GM21381 (cell line): ENCODE results near the gene CHST1.
A peak's percentile ranks its signal among the peaks of the same experiment; 100 is the strongest.

Source experiments
- ATAC-seq: cut with Tn5 transposase; IDR thresholded peaks from one replicate; pipeline ENCODE4 v1.9.1; 2021; ENCODE audit warnings: mild to moderate bottlenecking, moderate library complexity; ENCODE audit not compliant: unreplicated experiment

The CHST1 gene

DNA sequence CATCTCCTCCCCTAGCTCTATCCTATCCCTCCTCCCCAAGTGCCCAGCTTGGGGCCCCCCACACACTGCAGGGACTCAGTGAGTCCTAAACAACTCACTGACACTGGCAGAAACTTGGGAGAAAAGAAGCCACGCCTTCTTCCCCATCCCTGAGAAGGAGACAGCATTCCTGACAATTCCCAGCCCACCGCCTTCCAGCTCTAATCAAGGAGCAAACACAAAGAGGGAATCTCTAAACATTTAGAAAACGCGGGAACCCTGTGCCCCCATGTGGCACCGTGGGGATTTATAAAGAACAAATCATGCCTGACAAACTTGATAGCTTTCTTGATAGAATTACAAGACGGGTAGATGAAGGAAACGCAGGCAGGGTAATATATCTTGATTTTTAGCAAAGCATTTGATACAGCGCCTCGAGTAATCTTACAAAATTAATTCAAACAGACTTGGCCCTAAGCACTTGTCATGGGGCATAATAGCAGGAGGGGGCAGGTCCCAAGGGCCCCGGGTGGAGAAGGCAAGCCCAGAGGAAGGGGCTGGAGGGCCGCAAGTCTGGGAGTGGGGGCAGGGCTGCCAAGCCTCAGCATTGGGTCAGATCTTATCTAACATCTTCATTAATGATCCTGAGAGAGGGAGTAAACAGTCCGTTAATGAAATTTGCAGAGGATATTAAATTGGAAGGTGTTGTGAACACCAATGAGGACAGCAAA, 4.5 kb downstream of the CHST1 start:
- no peak for ATAC-seq

DNA sequence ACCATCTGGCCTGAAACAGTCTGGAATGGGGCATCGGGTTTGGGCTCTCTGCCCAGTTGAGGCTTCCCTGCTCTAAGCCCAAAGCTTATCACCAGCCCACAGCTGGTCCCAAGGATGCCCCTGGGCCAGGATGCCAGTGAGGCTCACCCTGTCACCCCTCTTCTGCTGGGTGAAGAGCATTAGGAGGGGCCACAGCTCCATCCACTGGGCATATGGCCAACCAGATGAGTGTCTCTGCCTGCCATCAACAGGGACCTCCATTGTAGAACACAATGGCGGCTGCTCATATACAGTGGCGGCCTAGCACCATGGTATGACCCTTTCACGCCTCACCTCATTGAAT, 5.6 kb downstream of the CHST1 start:
- ATAC-seq: no peak

DNA sequence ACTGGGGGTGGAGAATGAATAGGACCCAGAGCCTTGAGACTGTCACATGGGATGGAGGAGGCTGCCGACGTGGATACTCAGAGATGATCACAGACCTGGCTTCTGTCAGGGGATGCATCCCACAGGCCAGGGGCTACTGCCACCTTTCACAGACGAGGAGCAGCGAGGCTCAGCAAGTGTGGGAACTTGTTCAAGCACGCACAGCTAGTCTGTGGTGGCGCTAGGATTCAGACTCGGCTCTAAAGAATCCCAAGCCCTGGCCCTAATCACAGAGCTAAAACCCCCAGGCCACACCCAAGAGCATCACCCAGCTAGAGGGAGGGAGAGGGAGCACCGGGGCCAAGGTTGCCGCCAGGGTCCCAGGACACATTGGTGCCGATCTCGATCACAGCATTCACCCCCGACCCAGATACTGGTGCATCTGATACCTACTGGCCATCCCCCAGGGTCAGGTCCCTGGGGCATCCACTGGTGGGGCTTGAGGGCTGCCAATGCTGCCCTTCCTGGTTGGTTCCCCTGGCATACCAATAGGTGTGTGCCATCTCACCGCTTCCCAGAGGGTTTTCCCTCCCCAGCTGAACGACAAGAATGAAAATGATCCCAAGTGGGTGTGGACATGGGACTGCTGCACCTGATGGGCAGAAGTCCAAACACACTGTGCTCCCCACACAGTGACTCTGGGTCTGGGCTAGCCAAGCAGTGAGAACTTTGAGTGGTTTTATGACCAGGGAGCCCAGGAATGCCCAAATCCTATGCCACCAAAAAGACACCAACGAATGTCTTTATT, 6.2 kb downstream of the CHST1 start:
- ATAC-seq: no peak

DNA sequence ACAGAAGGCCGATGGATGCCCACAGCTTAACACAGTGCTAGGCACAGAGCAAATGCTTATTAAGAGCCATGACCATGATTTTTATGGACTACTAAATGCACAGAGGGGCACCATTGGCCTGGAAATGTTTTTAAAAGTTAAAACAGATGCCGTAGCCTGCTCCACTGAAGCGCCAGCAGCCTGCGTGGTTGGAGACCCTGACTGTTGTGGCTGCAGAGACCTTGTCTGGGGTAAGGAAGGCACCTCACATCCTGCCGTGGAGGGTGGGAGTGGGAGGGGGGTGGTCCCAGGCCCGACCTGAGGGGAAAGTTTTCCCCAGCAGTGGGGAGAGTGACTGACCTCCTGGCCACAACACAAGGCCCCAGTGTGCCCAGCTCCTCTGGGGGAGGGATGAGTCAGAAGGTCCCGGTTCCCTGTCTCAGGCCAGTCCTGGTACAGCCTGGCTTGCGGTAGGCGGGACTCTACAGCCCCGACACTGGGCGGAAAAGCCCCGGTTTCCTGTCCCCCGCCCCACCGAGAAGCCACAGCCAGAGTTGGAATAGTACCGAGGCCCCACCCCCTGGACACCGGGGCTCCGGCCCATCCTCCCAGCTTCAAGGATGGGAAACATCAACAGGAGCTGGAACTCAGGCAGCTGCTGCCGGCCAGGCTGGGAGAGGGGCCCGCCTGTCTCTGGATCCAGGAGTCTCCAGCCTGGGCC, 7.0 kb downstream of the CHST1 start:
- peak; percentile 44 for ATAC-seq

DNA sequence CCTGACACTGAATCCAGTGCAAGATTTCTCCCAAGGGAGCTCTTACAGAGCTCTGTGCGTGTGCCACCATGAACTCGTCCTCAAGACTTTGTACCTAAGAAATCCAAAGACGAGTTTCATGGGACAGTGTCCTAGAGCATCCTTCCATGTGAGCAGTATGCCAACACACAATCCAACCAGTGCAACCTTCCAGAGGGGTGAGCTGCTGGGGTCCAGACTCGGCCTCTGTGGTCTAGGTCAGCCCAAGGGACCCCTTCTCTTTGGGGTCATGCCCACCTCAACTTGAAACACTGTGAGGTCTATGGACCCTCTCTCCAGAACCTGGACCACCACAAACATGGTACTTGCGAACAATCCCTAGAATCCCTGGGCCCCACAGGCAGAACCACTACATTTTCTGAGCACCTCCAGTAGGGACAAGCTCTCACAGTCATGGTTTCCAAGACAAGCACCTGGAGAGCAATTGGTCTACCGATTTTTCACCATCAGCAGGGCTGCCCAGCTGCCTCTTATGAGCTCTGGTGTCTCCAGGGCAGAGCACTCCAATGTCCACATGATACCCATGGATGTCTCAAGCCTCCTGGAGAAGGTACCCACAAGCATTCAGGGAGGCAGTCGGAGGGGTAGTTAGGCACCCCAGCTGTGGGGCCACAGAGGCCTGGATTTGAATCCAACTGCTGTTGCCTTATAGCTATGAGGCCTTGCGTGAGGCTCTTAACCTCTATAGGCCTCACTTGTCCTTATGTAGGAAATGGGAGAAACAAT, 7.7 kb downstream of the CHST1 start:
- no peak for ATAC-seq

DNA sequence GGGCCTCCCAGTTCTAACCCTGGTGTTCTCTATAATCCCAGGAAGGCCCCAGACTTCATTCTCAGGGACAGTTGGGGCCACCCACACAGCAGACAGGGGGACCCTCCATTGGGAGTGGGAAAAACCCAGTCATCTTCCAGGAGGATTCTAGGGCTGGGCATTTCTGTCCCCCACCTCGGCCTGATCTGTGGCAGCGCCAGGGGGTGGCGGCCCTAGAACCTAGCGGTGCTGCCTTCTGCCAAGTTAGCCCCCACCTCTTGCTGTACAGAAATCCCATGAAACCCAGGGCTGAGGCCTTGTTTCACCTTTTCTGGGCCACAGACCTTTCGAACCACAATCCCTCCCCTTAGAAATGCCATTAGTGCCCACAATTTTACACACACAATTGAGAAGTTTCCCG, 9.6 kb downstream of the CHST1 start:
- ATAC-seq: no peak

DNA sequence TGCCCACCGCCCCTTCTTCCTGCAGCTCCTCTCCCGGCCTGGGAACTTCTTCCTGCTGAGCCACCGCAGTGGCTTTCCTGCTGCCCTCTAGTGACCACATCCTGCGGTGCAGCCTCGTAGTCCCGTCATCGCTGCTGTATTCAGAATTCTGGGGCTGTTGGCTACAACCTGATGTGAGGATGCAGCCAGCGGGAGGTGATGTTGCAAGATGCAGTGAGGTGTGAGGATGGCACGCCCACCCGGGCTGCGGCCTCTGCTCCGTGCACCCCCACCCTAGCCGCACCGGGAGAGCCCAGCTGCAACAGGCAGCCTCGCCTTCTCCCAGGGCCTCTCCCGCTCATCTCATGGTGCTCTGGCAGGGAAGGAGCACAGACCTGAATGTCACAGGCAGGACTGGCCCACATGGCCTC, 10.1 kb downstream of the CHST1 start:
- ATAC-seq: no peak

DNA sequence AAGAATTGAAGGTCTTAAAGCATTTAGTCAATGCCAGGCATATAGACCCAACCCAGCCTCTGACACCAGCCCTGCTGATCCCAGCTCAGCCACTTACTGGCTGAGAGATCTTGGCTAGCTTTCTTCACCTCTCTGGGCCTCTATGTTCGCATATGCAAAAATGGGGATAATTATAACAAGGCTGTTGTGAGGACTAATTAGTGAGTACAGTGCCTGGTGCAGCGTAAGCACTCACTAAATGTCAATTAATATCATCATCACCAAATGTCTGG, 10.5 kb downstream of the CHST1 start:
- ATAC-seq: no peak

DNA sequence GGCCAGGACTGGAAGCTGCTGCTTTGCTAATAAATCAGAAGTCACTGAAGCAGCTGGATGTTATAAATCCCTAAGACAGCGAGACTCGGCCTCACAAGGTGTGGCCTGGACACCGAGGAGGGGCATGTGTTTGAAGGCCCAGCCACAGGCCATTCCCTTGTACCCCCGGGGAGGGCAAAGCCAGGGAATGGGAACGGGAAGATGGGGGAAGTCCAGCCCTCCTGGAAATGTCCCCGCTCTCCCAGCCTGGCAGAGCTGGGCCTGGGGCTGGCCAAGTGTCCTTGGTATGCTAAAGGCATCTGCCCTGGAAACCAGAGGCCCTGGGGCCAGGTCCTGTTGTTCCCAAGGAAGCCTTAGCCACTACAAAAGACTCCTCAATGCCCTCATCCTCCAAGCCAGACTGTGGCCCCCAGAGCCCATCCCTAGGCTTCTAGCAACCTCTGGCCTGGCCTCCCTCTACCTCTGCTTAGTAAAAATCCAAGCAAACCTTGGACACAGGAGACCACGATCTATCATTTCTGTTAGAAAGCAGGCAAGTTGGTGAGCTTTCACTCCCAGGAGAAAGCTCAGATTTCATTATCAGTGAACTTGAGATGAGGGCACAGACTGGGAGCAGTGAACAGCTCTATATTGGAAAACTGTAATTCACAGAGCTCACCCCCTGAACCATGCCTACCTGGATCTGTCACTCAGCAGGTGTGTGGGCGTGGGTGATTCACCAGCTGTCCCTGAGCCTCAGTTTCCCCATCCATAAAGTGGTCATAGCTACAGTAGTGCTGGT, 11.0 kb downstream of the CHST1 start:
- ATAC-seq: no peak

DNA sequence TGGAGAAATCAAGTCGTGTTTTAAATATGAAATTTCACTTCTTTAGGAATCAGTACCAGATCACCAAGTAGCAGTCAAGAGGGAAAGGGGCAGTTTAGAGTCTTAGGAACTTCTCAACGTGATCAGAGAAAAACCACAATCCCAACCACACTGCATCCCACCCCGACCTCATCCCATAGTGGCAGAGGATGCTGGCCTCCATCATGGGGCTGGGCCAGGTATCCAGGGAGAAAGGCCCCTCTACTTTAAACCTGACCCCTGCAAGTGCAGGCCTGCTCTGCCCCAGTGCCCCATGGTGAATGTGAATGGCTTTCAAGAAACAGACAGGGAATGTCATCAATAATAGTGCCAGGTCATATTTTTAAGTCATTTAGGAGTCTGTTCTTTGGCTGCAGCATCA, 12.1 kb downstream of the CHST1 start:
- ATAC-seq: no peak

DNA sequence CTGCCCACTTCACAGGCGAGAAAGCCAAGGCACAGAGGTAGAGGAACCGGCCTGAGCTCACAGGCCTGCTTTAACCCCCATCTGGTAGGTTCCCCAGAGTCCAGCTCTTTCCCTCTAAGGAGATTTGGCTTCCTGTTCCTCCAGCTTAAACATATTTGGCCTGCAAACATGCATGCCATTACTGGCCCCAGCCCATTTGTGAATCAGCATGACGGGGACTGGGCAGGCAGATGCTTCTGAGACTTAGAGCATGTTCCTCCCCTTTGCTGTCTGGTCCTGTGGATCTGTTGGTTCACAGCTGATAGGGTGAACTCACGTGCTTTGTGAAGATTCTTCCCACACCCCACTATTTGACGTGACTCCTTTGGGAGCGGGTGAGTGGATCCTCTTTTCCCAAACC, 12.6 kb downstream of the CHST1 start:
- ATAC-seq: no peak

DNA sequence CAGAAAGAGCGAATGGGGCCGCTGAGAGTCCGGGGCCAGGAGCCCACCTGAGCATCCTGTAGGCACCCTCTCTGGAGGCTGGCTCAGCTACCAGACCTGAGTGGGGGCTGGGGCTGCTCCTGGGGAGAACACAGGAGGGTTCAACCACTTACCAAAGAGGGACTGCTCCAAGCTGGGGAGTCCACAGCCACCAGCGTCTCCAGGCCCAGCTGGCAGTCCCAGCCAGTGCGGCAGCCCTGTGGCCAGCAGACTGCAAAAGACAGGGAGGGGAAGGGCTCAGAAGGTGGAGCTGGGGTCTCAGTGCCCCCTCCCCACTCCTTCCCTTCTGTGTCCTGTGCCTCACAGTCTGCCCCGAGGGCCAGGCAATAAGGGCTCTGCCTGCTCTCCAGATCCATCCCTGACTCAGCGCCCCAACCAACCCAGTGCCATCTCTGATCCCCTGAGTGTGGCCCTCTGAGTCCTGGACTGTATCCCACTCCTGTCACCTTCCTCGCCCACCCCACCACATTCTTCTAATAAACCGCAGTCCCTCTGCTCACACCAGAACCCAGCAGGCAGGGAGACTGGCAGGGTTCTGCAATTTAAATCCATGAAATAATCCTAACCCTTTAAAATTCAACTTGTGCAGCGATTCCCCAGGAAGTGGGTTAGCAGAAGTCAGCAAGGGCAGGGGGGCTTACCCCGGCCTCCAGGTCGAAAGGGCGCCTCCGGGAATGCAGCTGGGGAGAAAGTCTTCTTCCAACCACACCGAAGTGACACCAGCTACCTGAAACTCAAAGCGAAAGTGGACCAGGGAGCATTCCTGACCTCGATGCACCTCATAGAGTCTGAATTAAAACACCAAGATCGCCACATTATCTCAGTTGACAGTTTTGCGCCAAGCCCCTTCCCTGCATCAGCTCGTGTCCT, 13.3 kb downstream of the CHST1 start:
- ATAC-seq: no peak

DNA sequence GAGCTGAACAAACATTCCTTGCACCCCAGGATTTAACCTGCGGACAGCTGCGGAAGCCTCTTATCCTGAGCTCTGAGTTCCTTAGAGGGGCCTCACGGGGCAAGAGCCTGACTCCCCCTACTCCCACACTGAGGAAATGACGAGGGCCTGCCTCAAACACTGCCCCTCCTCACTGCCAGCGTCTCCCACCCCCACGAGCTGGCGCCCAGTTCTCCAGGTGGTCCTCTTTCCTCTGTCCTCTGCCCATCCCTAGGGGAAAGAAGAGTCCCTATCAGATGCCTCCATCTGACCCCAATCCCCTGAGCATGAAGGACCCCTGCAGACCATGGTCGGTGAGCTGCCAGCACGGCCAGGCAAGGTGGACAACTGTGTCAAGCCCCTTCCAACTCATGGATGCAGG, 14.3 kb downstream of the CHST1 start:
- no peak for ATAC-seq

DNA sequence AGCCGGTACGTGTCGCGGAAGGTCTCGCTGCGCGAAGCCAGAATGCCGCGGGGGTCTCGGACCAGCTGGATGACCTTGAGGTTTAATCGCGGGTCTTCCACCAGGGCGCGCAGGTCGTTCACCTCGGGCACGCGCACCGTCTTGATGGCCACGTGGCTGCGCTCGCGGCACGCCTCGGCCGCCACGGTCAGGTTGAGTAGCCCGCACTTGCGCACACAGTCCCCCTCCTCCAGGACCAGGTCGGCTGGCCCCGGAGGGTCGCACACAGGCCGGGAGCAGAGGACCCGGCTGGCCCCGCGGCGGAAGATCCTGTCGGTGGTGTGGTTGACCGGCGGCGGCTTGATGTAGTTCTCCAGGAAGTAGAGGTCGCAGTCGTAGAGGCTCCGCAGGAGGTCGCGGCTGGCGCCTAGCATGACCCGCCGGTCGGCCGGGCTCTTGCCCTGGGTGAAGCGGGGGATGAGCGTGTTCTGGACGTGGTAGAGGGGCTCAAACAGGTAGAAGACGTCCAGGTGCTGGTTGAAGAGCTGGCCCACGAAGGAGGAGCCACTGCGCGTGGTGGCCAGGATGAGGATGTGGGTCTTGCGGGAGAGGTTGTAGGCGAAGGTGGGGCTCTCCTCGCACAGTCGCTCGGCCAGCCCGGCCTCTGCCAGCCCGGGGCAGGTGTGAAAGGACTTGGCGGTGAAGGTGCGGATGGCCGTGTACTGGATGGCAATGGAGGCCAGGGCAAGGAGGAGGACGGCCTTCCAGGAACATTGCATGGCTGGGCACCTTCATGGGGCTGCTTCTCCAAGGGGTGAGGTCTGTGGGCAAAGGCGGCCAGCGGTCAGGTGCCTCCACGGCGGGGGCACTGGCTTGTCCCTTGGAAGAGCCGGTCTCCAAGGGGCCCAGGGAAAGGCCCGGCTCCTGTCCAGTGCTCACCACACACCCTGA, 15.0 kb downstream of the CHST1 start:
- no peak for ATAC-seq

DNA sequence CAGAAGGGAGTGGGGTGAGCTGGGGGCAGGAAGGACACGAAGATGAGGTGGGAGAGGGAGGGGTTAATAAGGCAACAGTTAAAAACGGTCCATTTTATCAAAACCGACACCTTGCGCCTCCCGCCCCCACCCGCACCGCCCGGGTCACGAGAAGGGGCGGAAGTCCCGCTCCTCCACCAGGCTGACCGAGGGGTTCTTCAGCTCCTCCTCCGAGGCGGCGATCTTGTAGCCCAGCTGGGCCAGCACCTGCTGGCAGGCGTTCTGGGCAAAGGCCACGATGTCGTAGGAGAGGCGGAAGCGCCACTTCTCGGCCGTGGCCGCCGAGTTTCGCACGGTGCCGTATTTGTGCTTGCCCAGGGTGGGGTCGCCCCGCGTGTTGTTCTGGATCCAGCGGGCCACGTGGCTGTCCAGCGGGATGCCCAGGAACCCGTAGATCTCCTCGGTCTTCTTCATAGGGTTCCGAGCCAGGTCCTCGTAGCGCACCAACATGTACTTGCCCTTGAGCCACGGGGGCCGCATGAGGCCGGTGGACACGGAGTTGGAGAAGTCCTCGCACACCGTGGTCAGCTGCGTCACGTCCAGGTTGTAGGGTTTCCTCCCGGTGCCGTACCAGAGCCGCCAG, 15.8 kb downstream of the CHST1 start:
- ATAC-seq: no peak

DNA sequence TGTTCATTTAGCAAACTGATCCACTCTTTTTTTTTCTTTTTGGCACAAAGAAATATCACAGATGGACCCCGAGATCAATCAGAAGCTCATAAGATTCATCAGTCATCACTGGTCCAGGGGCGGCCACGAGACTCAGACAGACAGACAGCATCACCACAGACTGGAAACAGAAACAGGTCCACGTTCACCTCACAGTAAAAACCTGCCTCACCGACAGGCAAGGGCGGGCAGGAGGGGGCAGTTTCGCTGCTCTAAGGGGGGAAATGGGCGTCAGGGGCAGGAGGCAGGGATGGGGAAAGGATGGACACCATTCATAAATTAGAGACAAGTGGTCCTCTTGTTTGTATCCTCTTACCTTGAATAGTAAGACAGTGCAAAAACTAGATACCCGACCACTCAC, 16.5 kb downstream of the CHST1 start:
- ATAC-seq: no peak

DNA sequence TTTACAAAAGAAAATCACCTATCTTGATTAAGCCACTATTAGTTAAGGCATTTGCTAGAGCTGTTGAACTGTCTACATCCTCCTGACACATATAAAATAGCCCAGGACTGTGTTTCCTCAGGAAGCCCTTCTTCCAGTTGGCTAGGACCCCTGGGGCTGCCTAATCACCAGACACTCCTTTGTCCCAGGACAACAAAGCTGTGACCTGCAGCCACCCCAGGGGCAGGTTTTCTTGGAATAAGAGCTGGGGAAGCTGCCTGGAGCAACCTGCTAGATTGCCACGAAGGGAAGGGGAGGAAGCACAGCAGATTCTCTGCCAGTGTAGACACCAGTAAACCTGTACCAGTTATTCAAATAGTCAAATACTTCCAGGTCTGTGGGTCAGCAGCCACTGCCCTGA, 17.6 kb downstream of the CHST1 start:
- no peak for ATAC-seq

DNA sequence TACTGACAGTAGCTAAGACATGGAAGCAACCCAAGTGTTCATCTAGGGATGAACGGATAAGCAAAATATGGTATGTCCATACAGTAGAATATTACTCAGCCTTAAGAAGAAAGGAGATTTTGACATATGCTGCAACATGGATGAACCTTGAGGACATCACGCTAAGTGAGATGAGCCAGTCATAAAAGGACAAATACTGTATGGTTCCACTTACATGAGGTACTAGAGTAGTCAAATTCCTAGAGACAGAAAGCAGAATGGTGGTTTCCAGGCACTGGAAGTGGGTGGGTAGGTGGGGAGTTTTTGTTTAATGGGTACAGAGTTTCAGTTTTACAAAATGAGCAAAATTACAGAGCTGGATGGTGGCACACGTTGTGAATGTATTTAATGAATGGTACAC, 18.1 kb downstream of the CHST1 start:
- no peak for ATAC-seq
